ENCODE measurements around the gene ATXN2. TPM values are rescaled to one million over a fixed set of nuclear protein-coding genes. Genes with fewer than 3 reads are reported as not detected.
"Not testable (repeated sequence)": the region's sequence is repeated elsewhere in the genome, so short reads cannot be mapped to it uniquely, and the experiment has no call there.

Gene ATXN2
- total RNA-seq, 3 donors from 2014 or later, result 36.6 to 66.2 (median 64.0) TPM

DNA sequence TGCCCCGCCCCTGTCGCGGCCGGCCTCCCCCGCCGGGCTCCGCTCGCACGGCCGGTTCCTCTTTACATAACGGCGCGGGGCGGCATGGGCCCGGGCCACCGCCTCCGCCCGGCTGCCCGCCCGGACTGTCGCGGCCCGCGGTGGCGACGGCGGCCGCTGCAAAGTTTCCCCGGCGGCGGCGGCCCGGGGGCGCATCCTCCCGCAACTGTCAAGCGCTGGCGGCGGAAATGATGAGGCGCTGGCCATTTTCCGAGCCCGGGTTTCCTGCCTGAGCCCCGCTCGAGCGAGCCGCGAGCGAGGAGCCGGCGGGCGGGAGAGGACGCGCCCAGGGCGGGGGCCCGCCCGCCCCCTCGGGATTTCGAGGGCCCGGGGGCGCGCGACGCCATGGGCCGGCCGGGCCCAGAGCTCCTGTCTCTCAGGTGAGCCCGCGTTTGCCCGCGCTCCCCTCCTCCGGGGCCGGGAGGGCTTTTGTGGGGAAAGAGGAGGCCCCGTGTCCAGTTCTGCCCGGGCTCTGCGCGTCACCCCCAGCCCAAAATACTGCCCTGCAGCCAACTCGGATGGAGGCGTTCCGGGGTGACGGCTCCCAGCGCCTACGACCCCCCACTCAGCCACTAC, 193.1 kb downstream of the ATXN2 start, which contains the start of gene SH2B3:
Gene SH2B3 (plus strand): TSS at position 65 of the 615 bp plus-strand sequence. CDS start 12,223 bp downstream, outside the sequence.
- DNase-seq (ENCODE audit: low spot score in 2 of 2), result no peak
- intact Hi-C loops (cut with DNase I; ENCODE audit: low total_unique reads), result no loop called here
- H3K4me1 ChIP-seq, result peaks cover 6 to 8% of the 10 kb centered on the region in 2 donors
- peak within 1 kb of the TSS; percentile 68 to 92 (median 90) for H3K4me3 ChIP-seq
- no peaks in the 10 kb centered on the region for H3K9me3 ChIP-seq
- no peaks in the 10 kb centered on the region for H3K27me3 ChIP-seq
- H3K36me3 ChIP-seq, result no peaks in the 10 kb centered on the region
- TF ChIP-seq POLR2A (IDR thresholded peaks at IDR 0.05) (no peak), POLR2AphosphoS5 (IDR thresholded peaks at IDR 0.05) (no peak)
- TF ChIP-seq, protein P1, sequence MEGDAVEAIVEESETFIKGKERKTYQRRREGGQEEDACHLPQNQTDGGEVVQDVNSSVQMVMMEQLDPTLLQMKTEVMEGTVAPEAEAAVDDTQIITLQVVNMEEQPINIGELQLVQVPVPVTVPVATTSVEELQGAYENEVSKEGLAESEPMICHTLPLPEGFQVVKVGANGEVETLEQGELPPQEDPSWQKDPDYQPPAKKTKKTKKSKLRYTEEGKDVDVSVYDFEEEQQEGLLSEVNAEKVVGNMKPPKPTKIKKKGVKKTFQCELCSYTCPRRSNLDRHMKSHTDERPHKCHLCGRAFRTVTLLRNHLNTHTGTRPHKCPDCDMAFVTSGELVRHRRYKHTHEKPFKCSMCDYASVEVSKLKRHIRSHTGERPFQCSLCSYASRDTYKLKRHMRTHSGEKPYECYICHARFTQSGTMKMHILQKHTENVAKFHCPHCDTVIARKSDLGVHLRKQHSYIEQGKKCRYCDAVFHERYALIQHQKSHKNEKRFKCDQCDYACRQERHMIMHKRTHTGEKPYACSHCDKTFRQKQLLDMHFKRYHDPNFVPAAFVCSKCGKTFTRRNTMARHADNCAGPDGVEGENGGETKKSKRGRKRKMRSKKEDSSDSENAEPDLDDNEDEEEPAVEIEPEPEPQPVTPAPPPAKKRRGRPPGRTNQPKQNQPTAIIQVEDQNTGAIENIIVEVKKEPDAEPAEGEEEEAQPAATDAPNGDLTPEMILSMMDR (IDR thresholded peaks at IDR 0.05), result no peak
- peak within 1 kb of the TSS; percentile 93 for H3K27ac ChIP-seq

DNA sequence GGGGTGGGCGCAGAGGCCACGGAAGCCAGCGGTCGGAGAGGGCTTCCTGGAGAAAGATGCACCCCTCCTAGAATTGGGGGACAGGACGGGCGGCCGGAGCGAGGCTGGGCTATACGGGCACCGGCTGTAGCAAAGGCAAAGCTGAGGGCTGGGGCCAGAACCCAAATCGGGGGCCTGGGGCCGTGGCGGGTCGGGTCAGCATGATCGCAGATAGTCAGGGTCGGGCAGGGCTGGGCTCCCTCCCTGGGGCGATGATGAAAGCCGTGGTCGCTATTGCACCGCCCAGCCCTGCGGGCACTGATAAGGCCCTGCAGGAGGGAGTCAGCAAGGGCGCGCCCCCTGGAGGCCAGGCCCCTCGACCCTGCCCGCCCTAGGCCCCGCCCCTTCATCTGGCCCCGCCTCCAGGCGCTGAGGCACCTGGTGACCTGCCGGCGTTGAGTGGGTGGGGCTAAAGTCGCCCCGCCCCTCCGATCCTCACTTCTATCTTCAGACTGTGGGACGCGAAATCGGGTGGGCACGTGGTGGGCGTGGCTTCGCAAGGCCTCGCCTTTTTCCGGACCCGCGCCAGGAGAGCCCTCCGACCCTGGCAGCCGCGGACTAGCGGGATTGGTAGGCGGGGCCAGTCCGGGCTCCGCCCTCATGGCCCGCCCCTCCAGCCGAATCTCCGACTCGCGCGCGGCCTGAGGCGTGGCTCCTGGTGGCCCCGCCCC, 193.8 kb downstream of the ATXN2 start:
- intact Hi-C loops (cut with DNase I; ENCODE audit: low total_unique reads), result no loop called here
- DNase-seq (ENCODE audit: low spot score in 2 of 2), result peak; percentile 85 to 90
- peaks cover 6 to 8% of the 10 kb centered on the region in 2 donors for H3K4me1 ChIP-seq

DNA sequence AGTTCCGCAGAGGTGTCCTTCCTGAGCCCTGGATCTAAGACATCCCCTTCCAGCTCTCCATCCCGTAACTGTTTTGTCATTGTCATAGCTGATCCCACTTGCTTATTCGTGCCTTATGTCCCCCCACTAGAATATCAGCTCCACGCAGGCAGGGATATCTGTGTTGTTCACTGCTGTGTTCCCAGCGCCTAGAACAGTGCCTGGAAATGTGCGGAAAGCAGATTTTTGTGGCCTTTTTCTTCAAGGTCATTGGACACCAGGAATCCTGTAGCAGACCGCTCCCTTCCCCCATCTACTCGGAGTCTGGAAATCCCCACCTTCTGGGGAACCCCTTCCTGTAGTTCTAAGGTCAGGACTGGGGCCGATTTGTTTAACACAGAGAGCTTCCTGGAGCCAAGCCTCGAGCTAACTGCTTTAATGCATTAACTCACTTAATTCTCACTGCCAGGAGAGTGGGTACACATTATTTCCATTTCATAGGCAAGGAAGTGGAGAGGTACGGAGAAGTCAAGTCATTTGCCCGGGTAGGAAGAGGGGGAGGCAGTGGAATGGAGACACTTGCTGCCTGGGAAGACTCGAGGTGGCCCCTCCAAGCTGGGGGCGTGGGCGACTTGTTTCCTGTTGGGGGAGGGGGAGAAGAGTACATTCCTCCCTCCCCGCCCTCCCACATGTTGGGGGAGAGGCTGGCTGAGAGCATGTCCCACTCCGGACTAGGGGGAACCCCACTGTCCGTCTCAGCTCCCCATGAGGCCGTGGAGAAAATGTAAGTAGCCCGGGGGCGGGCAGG, 194.6 kb downstream of the ATXN2 start:
- TF ChIP-seq, protein P1 (IDR thresholded peaks at IDR 0.05), result no peak
- TF ChIP-seq POLR2AphosphoS5 (IDR thresholded peaks at IDR 0.05), result no peak
- TF ChIP-seq POLR2A (IDR thresholded peaks at IDR 0.05), result no peak
- intact Hi-C loops (cut with DNase I; ENCODE audit: low total_unique reads), result no loop called here
- Histone ChIP-seq H3K4me3 (peak overlapping the region; percentile 68 to 92 (median 90)), H3K27me3 (no peaks in the 10 kb centered on the region), H3K4me1 (peaks cover 0 to 4% of the 10 kb centered on the region in 2 donors), H3K36me3 (no peaks in the 10 kb centered on the region), H3K27ac (peak overlapping the region; percentile 93), H3K9me3 (no peaks in the 10 kb centered on the region)
- no peak for DNase-seq (ENCODE audit: low spot score in 2 of 2)

More for the DNA sequence above, 193.8 kb downstream of the ATXN2 start:
- Histone ChIP-seq H3K9me3 (no peaks in the 10 kb centered on the region), H3K36me3 (no peaks in the 10 kb centered on the region), H3K27ac (peak overlapping the region; percentile 93), H3K27me3 (no peaks in the 10 kb centered on the region), H3K4me3 (peak overlapping the region; percentile 68 to 92 (median 90))
- TF ChIP-seq POLR2A (IDR thresholded peaks at IDR 0.05) (no peak), POLR2AphosphoS5 (IDR thresholded peaks at IDR 0.05) (peak in 1 of 3 donors; percentile 44)
- TF ChIP-seq, protein P1 (IDR thresholded peaks at IDR 0.05), result peak in 2 of 3 donors; percentile 19 to 21

DNA sequence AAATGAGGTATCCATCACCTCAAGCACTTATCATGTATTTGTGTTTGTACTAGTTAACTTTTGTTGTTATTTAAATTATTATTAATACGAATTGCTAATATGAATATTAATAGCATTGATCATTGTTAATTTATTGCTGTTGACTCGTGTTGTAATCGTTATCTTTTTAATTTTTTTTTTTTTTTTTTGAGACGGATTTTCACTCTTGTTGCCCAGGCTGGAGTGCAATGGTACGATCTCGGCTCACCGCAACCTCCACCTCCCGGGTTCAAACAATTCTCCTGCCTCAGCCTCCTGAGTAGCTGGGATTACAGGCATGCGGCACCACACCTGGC, 196.7 kb downstream of the ATXN2 start:
- peak overlapping the region in 2 of 3 donors; percentile 35 to 52 for H3K4me3 ChIP-seq
- intact Hi-C loops (cut with DNase I; ENCODE audit: low total_unique reads); H3K36me3 ChIP-seq; H3K9me3 ChIP-seq; DNase-seq (ENCODE audit: low spot score in 2 of 2); H3K4me1 ChIP-seq; H3K27me3 ChIP-seq: not testable (repeated sequence)
- peak overlapping the region; percentile 93 for H3K27ac ChIP-seq

Other genes starting within 250 kb of the ATXN2 start
- gene PHETA1, start 230.2 kb downstream of the ATXN2 start, total RNA-seq, result 10 to 100 TPM in 2 of 3 donors, 1 to 10 TPM in 1; 6.6 to 10.9 (median 10.2) TPM
- 10 to 100 TPM; 13.9 to 27.4 (median 17.4) TPM for gene SH2B3, start 193.4 kb downstream of the ATXN2 start, total RNA-seq
- 10 to 100 TPM; 17.4 to 23.7 (median 20.5) TPM for gene BRAP, start 86.6 kb upstream of the ATXN2 start, total RNA-seq
- 10 to 100 TPM; 17.9 to 24.1 (median 18.7) TPM for gene ACAD10, start 86.7 kb upstream of the ATXN2 start, total RNA-seq
- 100 to 1,000 TPM in 1 of 3 donors, 10 to 100 TPM in 2; 56.4 to 433 (median 63.4) TPM for gene ALDH2, start 167.6 kb upstream of the ATXN2 start, total RNA-seq
- gene MAPKAPK5, start 242.9 kb upstream of the ATXN2 start, total RNA-seq, result 10 to 100 TPM; 38.2 to 59.7 (median 40.0) TPM

Measured in breast epithelium (tissue), 4 donors.